Osteoblast (primary cell): Measurements from ENCODE around the gene SNRK. TPM values are rescaled to one million over a fixed set of nuclear protein-coding genes. Genes with fewer than 3 reads are reported as not detected.

ENCODE experiments used
- DNase-seq: peaks from one replicate; pipeline ENCODE4 v3.0.0; 2011; ENCODE audit warnings: low spot score, mixed read lengths; ENCODE audit not compliant: insufficient read length; ENCODE audit errors: missing footprints
- H2AFZ ChIP-seq: 2 replicates; pipeline ENCODE4 v1.6.0; 2011; ENCODE audit warnings: mild to moderate bottlenecking, low read length
- H3K27ac ChIP-seq: 2 replicates; pipeline ENCODE4 v1.5.1; 2011; ENCODE audit warnings: mild to moderate bottlenecking, low read depth, low read length, moderate library complexity
- H3K27me3 ChIP-seq: 2 replicates; pipeline ENCODE4 v1.6.0; 2012; ENCODE audit warnings: mild to moderate bottlenecking, control low read depth, inconsistent platforms, low read length, moderate library complexity; ENCODE audit not compliant: insufficient read depth
- H3K36me3 ChIP-seq: 2 replicates; pipeline ENCODE4 v1.5.1; 2011; ENCODE audit warnings: mild to moderate bottlenecking, low read length, control low read depth, moderate library complexity; ENCODE audit not compliant: insufficient read depth
- H3K4me1 ChIP-seq: 2 replicates; pipeline ENCODE4 v1.5.1; 2011; ENCODE audit warnings: mild to moderate bottlenecking, low read length, control low read depth, moderate library complexity; ENCODE audit not compliant: insufficient read depth
- H3K4me2 ChIP-seq: 2 replicates; pipeline ENCODE4 v1.6.0; 2011; ENCODE audit warnings: mild to moderate bottlenecking, low read length; ENCODE audit not compliant: insufficient read depth
- H3K4me3 ChIP-seq: fragments of 200-600 bp; sonication (generic); 3 replicates; pipeline ENCODE4 v1.5.1; 2012; ENCODE audit warnings: mild to moderate bottlenecking, low read length, inconsistent platforms; ENCODE audit not compliant: insufficient read depth
- H3K79me2 ChIP-seq: 2 replicates; pipeline ENCODE4 v1.6.0; 2012; ENCODE audit warnings: mild to moderate bottlenecking, low read length, control low read depth, inconsistent platforms; ENCODE audit not compliant: insufficient read depth
- H3K9me3 ChIP-seq: 2 replicates; pipeline ENCODE4 v1.5.1; 2011; ENCODE audit warnings: low read depth, low read length, control low read depth
- H4K20me1 ChIP-seq: 2 replicates; pipeline ENCODE4 v1.6.0; 2012; ENCODE audit warnings: mild to moderate bottlenecking, low read length, control low read depth; ENCODE audit not compliant: insufficient read depth
- total RNA-seq: library from RNA; depleted of rRNA; stranded (reverse); fragments of >200 nt; gene quantifications from 2 replicates; pipeline ENCODE4 v1.2.3, GENCODE V29; 2012
- TF ChIP-seq, protein P1 (sequence below): IDR thresholded peaks from 2 replicates; pipeline ENCODE4 v1.5.1; 2011; ENCODE audit warnings: mild to moderate bottlenecking, low read depth, low read length, moderate library complexity; ENCODE audit errors: extremely low read depth

Gene SNRK
- total RNA-seq, 1 donor: 26.1 TPM

DNA sequence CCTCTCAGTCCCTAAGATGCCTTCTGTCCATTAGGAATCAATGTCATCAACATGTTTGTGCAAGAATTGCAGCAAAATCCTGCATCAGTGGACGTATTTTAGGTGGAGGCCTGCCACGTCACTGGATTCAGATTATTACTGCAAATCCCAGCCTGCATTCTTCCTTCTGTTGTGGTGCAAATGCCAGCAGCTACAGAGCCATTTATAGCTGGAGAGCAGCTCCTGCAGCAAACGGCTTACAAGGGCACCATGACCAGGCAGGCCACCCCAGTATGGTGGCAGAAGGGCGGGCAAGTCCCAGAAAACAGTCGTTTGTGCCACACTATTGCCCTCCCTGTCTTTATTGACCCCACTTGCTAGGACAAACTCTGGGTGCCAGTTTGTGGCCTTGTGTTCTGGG, 74.7 kb downstream of the SNRK start:
- H2AFZ ChIP-seq: no peak overlapping the region

DNA sequence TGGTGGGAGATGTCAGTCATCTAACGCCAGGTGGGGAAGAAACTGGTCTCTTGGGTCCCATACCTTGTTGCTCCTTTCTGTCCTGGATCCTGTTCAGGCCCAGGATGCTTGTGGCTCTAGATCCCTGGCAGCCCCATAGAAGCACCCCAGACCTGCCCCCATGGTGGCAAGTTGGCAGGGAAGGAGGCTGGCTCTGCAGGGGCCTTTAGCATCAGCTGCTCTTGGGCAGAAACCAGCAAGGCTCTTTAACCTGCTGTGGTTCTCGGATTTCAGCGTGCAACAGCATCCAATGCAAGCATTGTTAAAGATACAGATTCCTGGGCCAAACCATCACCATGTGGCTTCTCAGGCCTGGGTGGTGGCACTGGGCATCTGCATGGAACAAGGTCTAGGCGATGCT, 75.8 kb downstream of the SNRK start:
- Histone ChIP-seq H3K9me3 (no peaks in the 10 kb centered on the region), H3K36me3 (no peaks in the 10 kb centered on the region), H2AFZ (no peak overlapping the region), H3K4me2 (no peak overlapping the region), H3K27ac (no peak overlapping the region), H3K27me3 (no peaks in the 10 kb centered on the region), H3K4me1 (no peaks in the 10 kb centered on the region), H4K20me1 (no peaks in the 10 kb centered on the region), H3K4me3 (no peak overlapping the region), H3K79me2 (no peaks in the 10 kb centered on the region)
- TF ChIP-seq, protein P1, sequence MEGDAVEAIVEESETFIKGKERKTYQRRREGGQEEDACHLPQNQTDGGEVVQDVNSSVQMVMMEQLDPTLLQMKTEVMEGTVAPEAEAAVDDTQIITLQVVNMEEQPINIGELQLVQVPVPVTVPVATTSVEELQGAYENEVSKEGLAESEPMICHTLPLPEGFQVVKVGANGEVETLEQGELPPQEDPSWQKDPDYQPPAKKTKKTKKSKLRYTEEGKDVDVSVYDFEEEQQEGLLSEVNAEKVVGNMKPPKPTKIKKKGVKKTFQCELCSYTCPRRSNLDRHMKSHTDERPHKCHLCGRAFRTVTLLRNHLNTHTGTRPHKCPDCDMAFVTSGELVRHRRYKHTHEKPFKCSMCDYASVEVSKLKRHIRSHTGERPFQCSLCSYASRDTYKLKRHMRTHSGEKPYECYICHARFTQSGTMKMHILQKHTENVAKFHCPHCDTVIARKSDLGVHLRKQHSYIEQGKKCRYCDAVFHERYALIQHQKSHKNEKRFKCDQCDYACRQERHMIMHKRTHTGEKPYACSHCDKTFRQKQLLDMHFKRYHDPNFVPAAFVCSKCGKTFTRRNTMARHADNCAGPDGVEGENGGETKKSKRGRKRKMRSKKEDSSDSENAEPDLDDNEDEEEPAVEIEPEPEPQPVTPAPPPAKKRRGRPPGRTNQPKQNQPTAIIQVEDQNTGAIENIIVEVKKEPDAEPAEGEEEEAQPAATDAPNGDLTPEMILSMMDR: no peak
- peak; percentile 70 for DNase-seq

More for the DNA sequence above, 74.7 kb downstream of the SNRK start:
- no peak for DNase-seq
- Histone ChIP-seq H3K9me3 (no peaks in the 10 kb centered on the region), H3K27me3 (no peaks in the 10 kb centered on the region), H3K79me2 (no peaks in the 10 kb centered on the region), H4K20me1 (no peaks in the 10 kb centered on the region), H3K36me3 (no peaks in the 10 kb centered on the region), H3K4me1 (no peaks in the 10 kb centered on the region), H3K27ac (no peak overlapping the region), H3K4me2 (no peak overlapping the region), H3K4me3 (no peak overlapping the region)
- TF ChIP-seq, protein P1: no peak

DNA sequence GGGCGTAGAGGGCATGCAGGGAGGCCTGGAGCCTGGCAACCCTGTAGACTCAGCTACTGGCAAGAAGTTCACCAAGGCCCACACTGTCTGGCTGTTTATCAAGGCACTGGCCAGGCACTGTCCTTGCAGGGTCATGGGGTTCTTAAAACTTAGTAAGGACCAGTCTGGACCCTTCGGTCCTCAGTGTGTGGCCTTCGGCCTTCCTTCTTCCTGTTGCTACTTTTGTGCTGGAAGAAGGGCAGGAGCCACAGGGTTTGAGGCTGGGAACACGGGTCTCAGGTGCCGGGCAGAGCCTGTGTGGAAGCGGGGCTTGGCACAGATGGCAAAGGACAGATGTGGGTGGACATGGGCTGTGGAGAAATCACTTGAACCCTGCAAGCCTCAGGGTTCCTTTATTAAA, 76.6 kb downstream of the SNRK start:
- Histone ChIP-seq H3K27me3 (no peaks in the 10 kb centered on the region), H3K36me3 (no peaks in the 10 kb centered on the region), H2AFZ (no peak overlapping the region), H4K20me1 (no peaks in the 10 kb centered on the region), H3K27ac (no peak overlapping the region), H3K9me3 (no peaks in the 10 kb centered on the region), H3K4me3 (no peak overlapping the region), H3K79me2 (no peaks in the 10 kb centered on the region), H3K4me2 (no peak overlapping the region), H3K4me1 (no peaks in the 10 kb centered on the region)
- TF ChIP-seq, protein P1: no peak
- peak; percentile 29 for DNase-seq

DNA sequence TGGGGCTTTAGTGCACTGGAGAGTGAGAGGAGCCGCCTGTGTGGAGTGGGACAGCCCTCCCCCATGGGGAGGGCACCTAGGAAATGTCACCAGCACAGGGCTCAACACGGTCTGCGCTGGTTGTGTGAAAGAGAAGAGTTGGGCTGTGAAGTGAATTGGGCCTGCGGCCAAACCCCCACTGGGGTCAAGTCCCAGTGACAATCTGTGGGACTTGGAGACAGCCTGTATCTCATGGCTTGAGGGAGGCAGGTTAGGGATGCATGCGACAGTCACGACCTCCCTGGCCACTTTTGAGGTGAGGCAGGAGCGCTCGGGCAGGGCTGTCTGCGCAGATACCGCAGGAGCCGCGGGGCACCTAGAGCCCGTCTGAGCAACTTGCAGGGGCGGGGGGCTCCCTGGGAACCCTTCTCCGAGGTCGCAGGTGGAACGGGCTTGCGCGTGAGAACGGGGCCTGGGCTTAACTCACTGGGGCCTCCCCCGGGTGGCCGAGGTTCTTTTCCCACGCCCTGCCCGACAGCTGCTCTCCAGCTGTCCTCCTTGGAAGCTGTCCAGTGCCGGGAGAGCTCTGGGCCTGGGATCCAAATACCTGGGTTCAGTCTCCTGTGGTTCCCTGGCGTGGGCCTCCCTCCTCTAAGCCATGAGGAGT, 77.4 kb downstream of the SNRK start:
- no peaks in the 10 kb centered on the region for H3K79me2 ChIP-seq
- H3K4me1 ChIP-seq: no peaks in the 10 kb centered on the region
- H3K9me3 ChIP-seq: no peaks in the 10 kb centered on the region
- no peak overlapping the region for H3K27ac ChIP-seq
- no peaks in the 10 kb centered on the region for H4K20me1 ChIP-seq
- no peak overlapping the region for H3K4me3 ChIP-seq
- TF ChIP-seq, protein P1: no peak
- no peak overlapping the region for H3K4me2 ChIP-seq
- no peaks in the 10 kb centered on the region for H3K27me3 ChIP-seq
- H3K36me3 ChIP-seq: no peaks in the 10 kb centered on the region
- no peak overlapping the region for H2AFZ ChIP-seq
- DNase-seq: peak; percentile 50
